RPMI8226 (cell line): ENCODE measurements around the gene KRT33A.

ENCODE experiments used
- DNase-seq: peaks from one replicate; pipeline ENCODE4 v3.0.0-alpha.2; 2015

The KRT33A gene

GRCh38 chr17:41327411-41328120 lies 23.1 kb downstream of the KRT33A start:
- no peak for DNase-seq

- DNase-seq, result no peak
Observed at GRCh38 chr17:41326173-41327145, 24.2 kb downstream of the KRT33A start.

- DNase-seq, result no peak
Observed at GRCh38 chr17:41325611-41326010, 25.0 kb downstream of the KRT33A start.

GRCh38 chr17:41325126-41325525 lies 25.5 kb downstream of the KRT33A start:
- DNase-seq, result no peak

- DNase-seq, result peak; percentile 61
Observed at GRCh38 chr17:41324180-41325075, 26.2 kb downstream of the KRT33A start.

- DNase-seq, result no peak
Observed at GRCh38 chr17:41322903-41323895, 27.4 kb downstream of the KRT33A start.

- DNase-seq, result peak; percentile 56
Observed at GRCh38 chr17:41322094-41322902, 28.3 kb downstream of the KRT33A start.

GRCh38 chr17:41318231-41318630 lies 32.4 kb downstream of the KRT33A start:
- no peak for DNase-seq

- no peak for DNase-seq
Observed at GRCh38 chr17:41315814-41316445, 34.7 kb downstream of the KRT33A start.

- no peak for DNase-seq
Observed at GRCh38 chr17:41315204-41315794, 35.3 kb downstream of the KRT33A start, which contains the start of gene KRTAP17-1. KRTAP17-1 (minus strand) TSS chr17:41315710; CDS start chr17:41315650, 60 bp downstream.

GRCh38 chr17:41311111-41311510 lies 39.5 kb downstream of the KRT33A start:
- no peak for DNase-seq

- DNase-seq, result peak; percentile 85
Observed at GRCh38 chr17:41308918-41309359, 41.7 kb downstream of the KRT33A start, which contains the start of gene KRTAP16-1. KRTAP16-1 (minus strand) TSS chr17:41309309; CDS start chr17:41309253, 56 bp downstream.

- peak; percentile 95 for DNase-seq
Observed at GRCh38 chr17:41308251-41308917, 42.2 kb downstream of the KRT33A start.

- no peak for DNase-seq
Observed at GRCh38 chr17:41307647-41308046, 43.0 kb downstream of the KRT33A start.

- no peak for DNase-seq
Observed at GRCh38 chr17:41304091-41304490, 46.5 kb downstream of the KRT33A start.

GRCh38 chr17:41302981-41303380 lies 47.6 kb downstream of the KRT33A start:
- no peak for DNase-seq

- peak; percentile 57 for DNase-seq
Observed at GRCh38 chr17:41301916-41302901, 48.4 kb downstream of the KRT33A start, which contains the start of gene KRTAP29-1. KRTAP29-1 (minus strand) TSS chr17:41302851; CDS start chr17:41302851, 0 bp downstream.
